ENCODE results near the gene NDST1.

GRCh38 chr5:150521939-150522503 lies 14.1 kb downstream of the NDST1 start:
- TF ChIP-seq HDGF (IDR thresholded peaks at IDR 0.05; ENCODE audit: borderline replicate concordance): no peak
- no peak for TF ChIP-seq L3MBTL2 (conservative IDR thresholded peaks at IDR 0.05)
- no peak for TF ChIP-seq ELF4 (IDR thresholded peaks at IDR 0.05)
- no peak for TF ChIP-seq SP1 (IDR thresholded peaks at IDR 0.05)
- no peak for TF ChIP-seq TARDBP (IDR thresholded peaks at IDR 0.05)
- TF ChIP-seq SUZ12 (IDR thresholded peaks at IDR 0.05): no peak

All from HEK293T (cell line).